HG03280 (cell line): ENCODE results near the gene ARSK.
"Not testable (repeated sequence)": the region's sequence is repeated elsewhere in the genome, so short reads cannot be mapped to it uniquely, and the experiment has no call there.

Experiments used
- ATAC-seq: cut with Tn5 transposase; IDR thresholded peaks from one replicate; pipeline ENCODE4 v1.9.1; 2021; ENCODE audit warnings: mild to moderate bottlenecking, moderate library complexity; ENCODE audit not compliant: unreplicated experiment

The ARSK gene

GRCh38 chr5:95646226-95646568, 91.3 kb downstream of the ARSK start:
- ATAC-seq: not testable (repeated sequence)

- ATAC-seq: peak; percentile 97
These were observed 91.9 kb downstream of the ARSK start, which contains the start of gene RFESD for GRCh38 chr5:95646569-95647431. RFESD (plus strand) TSS chr5:95646777; CDS start chr5:95652272, 5,495 bp downstream.

- no peak for ATAC-seq
These were observed 93.3 kb downstream of the ARSK start for GRCh38 chr5:95647886-95648860.

- no peak for ATAC-seq
These were observed 94.4 kb downstream of the ARSK start for GRCh38 chr5:95649274-95649673.

- no peak for ATAC-seq
These were observed 95.1 kb downstream of the ARSK start for GRCh38 chr5:95649842-95650620.

- ATAC-seq: no peak
These were observed 97.9 kb downstream of the ARSK start for GRCh38 chr5:95652849-95653248.

- ATAC-seq: no peak
These were observed 99.3 kb downstream of the ARSK start for GRCh38 chr5:95654196-95654595.
